GM20000 (cell line): Measurements from ENCODE around the gene THBS4.
"Not testable (repeated sequence)": the region's sequence is repeated elsewhere in the genome, so short reads cannot be mapped to it uniquely, and the experiment has no call there.

Experiments used
- DNase-seq: peaks from one replicate; pipeline ENCODE4 v3.0.0; 2012; ENCODE audit warnings: low spot score
- CTCF ChIP-seq: IDR thresholded peaks from 2 replicates; pipeline ENCODE4 v1.5.1; 2012; ENCODE audit warnings: mild to moderate bottlenecking, control low read depth; ENCODE audit errors: extremely low read depth, missing control alignments

The THBS4 gene

GRCh38 chr5:80106916-80107315, 71.8 kb downstream of the THBS4 start:
- DNase-seq = no peak
- no peak for TF ChIP-seq CTCF

- no peak for TF ChIP-seq CTCF
- no peak for DNase-seq
Measured at GRCh38 chr5:80109646-80110478, 74.7 kb downstream of the THBS4 start.

GRCh38 chr5:80111376-80111990, 76.3 kb downstream of the THBS4 start:
- not testable (repeated sequence) for DNase-seq

GRCh38 chr5:80114860-80115259, 79.7 kb downstream of the THBS4 start:
- no peak for DNase-seq
- no peak for TF ChIP-seq CTCF

- TF ChIP-seq CTCF = no peak
- DNase-seq = no peak
Measured at GRCh38 chr5:80116000-80116399, 80.9 kb downstream of the THBS4 start.

GRCh38 chr5:80116465-80116864, 81.3 kb downstream of the THBS4 start:
- DNase-seq = no peak
- TF ChIP-seq CTCF = no peak

- DNase-seq = no peak
- TF ChIP-seq CTCF = no peak
Measured at GRCh38 chr5:80117446-80117845, 82.3 kb downstream of the THBS4 start.

GRCh38 chr5:80119372-80119771, 84.2 kb downstream of the THBS4 start:
- DNase-seq = no peak
- TF ChIP-seq CTCF = no peak
